Upper lobe of left lung (tissue), 6 donors: ENCODE results near the gene LAMB1. TPM values are rescaled to one million over a fixed set of nuclear protein-coding genes. Genes with fewer than 3 reads are reported as not detected.
"Not testable (repeated sequence)": the region's sequence is repeated elsewhere in the genome, so short reads cannot be mapped to it uniquely, and the experiment has no call there.

Source experiments
- ATAC-seq, 2 donors: fragments of 200-7000 bp; cut with Tn5 transposase; one replicate each; pipeline ENCODE4 v1.9.1; 2022; ENCODE audit warnings: mild to moderate bottlenecking in 2 of 2, moderate library complexity in 2 of 2; ENCODE audit not compliant: low FRiP score in 2 of 2
- DNase-seq, 2 donors: peaks; one replicate each; pipeline ENCODE4 v3.0.0-alpha.2; 2019 to 2020
- H3K27ac ChIP-seq, 4 donors: fragments of 200-600 bp; sonication (generic); one replicate each; pipeline ENCODE4 v1.5.1; 2016 to 2019
- H3K27me3 ChIP-seq, 4 donors: fragments of 200-600 bp; sonication (generic); one replicate each; pipeline ENCODE4 v1.5.1; 2017 to 2019
- H3K36me3 ChIP-seq, 4 donors: fragments of 200-600 bp; sonication (generic); one replicate each; pipeline ENCODE4 v1.5.1; 2016 to 2019
- H3K4me1 ChIP-seq, 4 donors: fragments of 200-600 bp; sonication (generic); one replicate each; pipeline ENCODE4 v1.5.1; 2018 to 2019
- H3K4me3 ChIP-seq, 4 donors: fragments of 200-600 bp; sonication (generic); one replicate each; pipeline ENCODE4 v1.5.1; 2017 to 2019; ENCODE audit warnings: mild to moderate bottlenecking in 2 of 4, moderate library complexity in 1 of 4
- H3K9me3 ChIP-seq, 4 donors: fragments of 200-600 bp; sonication (generic); one replicate each; pipeline ENCODE4 v1.5.1; 2018 to 2019
- CTCF ChIP-seq, 6 experiments: fragments of 450-650 bp in 4 of 6; fragments of 200-600 bp in 2 of 6; sonication (generic) in 2 of 6; IDR thresholded peaks; one replicate each; pipeline ENCODE4 v1.5.1; 2016 to 2019; ENCODE audit warnings: antibody characterized with exemption in 6 of 6
- EP300 ChIP-seq, 4 donors: sonication (generic); formaldehyde crosslinking; IDR thresholded peaks; one replicate each; pipeline ENCODE4 v1.5.1; 2017; ENCODE audit warnings: antibody characterized with exemption in 4 of 4, control low read depth in 2 of 4
- POLR2A ChIP-seq, 4 donors: fragments of 450-650 bp; IDR thresholded peaks; one replicate each; pipeline ENCODE4 v1.5.1; 2016 to 2017; ENCODE audit warnings: antibody characterized with exemption in 4 of 4, mild to moderate bottlenecking in 2 of 4
- POLR2AphosphoS5 ChIP-seq, 2 donors: sonication (generic); formaldehyde crosslinking; IDR thresholded peaks; one replicate each; pipeline ENCODE4 v1.5.1; 2017; ENCODE audit warnings: antibody characterized with exemption in 2 of 2
- WGBS, 2 donors: methylation state at CpG; one replicate each; pipeline ENCODE4 v1.1.5; 2017 to 2018; 5-methylcytosine and 5-hydroxymethylcytosine counted together
- total RNA-seq, 6 donors: library from RNA; depleted of rRNA in 4 of 6; stranded (reverse); fragments of >200 nt in 4 of 6; gene quantifications; one replicate each; pipeline versions ENCODE4 v1.1.0 to v1.2.1, GENCODE V29; 2016 to 2021
- donor health status: DM: no; HTN: no; CAD: no; lungs with moderate emphysema.
- donor health status: DM: no; HTN: yes; CAD: no; lungs with severe emphysema.

Gene LAMB1
- total RNA-seq, 6 donors from 2014 or later: 100 to 443 (median 135) TPM

GRCh38 chr7:108037140-108037539 is 34.2 kb upstream of the LAMB1 start:
- Histone ChIP-seq H3K9me3 (no peaks in the 10 kb centered on the region), H3K4me1 (no peaks in the 10 kb centered on the region), H3K27me3 (no peaks in the 10 kb centered on the region), H3K36me3 (no peaks in the 10 kb centered on the region), H3K27ac (no peak overlapping the region), H3K4me3 (no peak overlapping the region)
- TF ChIP-seq CTCF (IDR thresholded peaks at IDR 0.05) (no peak), POLR2A (IDR thresholded peaks at IDR 0.05) (no peak), POLR2AphosphoS5 (IDR thresholded peaks at IDR 0.05) (no peak), EP300 (IDR thresholded peaks at IDR 0.05) (no peak)
- no peak for DNase-seq
- no peak for ATAC-seq
- 91 to 95% methylated on average over 3 of the region's 3 CpGs for WGBS, 2 donors

DNA sequence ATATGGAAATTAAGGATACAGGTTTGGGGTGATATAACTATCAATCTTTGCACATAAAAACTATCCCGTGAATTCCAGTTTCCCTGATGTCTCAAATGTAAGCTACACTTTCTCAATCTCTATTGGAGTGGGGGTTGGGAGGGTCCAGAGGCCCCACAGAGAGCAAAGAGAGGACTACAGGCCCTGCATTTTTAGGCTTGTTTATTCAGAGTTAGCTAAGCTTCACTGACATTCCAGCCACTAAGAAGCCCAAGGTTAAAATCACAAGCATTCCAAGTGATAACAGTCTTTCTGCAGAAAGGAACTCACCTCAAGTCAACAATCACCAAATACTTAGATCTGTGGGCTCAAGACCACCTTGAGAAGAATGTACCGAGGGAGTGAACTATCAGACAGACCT is 31.6 kb upstream of the LAMB1 start:
- WGBS, 2 donors: 78 to 83% methylated on average over 2 of the region's 2 CpGs
- no peaks in the 10 kb centered on the region for H3K27me3 ChIP-seq

GRCh38 chr7:108033776-108034497 is 31.0 kb upstream of the LAMB1 start:
- no peaks in the 10 kb centered on the region for H3K9me3 ChIP-seq
- TF ChIP-seq CTCF (IDR thresholded peaks at IDR 0.05) (no peak), EP300 (IDR thresholded peaks at IDR 0.05) (no peak), POLR2AphosphoS5 (IDR thresholded peaks at IDR 0.05) (no peak), POLR2A (IDR thresholded peaks at IDR 0.05) (no peak)
- DNase-seq (no peak), ATAC-seq (no peak)
- H3K36me3 ChIP-seq: no peaks in the 10 kb centered on the region
- no peak overlapping the region for H3K27ac ChIP-seq
- H3K4me1 ChIP-seq: no peaks in the 10 kb centered on the region
- WGBS, 2 donors: 91 to 95% methylated on average over 5 of the region's 5 CpGs
- no peak overlapping the region for H3K4me3 ChIP-seq
- H3K27me3 ChIP-seq: no peaks in the 10 kb centered on the region

More for the DNA sequence above, 31.6 kb upstream of the LAMB1 start:
- no peak for TF ChIP-seq CTCF (IDR thresholded peaks at IDR 0.05)
- TF ChIP-seq EP300 (IDR thresholded peaks at IDR 0.05): no peak
- no peak for TF ChIP-seq POLR2AphosphoS5 (IDR thresholded peaks at IDR 0.05)
- no peak for TF ChIP-seq POLR2A (IDR thresholded peaks at IDR 0.05)
- DNase-seq (no peak), ATAC-seq (no peak)
- Histone ChIP-seq H3K27ac (no peak overlapping the region), H3K4me3 (no peak overlapping the region), H3K9me3 (no peaks in the 10 kb centered on the region), H3K36me3 (no peaks in the 10 kb centered on the region), H3K4me1 (no peaks in the 10 kb centered on the region)

DNA sequence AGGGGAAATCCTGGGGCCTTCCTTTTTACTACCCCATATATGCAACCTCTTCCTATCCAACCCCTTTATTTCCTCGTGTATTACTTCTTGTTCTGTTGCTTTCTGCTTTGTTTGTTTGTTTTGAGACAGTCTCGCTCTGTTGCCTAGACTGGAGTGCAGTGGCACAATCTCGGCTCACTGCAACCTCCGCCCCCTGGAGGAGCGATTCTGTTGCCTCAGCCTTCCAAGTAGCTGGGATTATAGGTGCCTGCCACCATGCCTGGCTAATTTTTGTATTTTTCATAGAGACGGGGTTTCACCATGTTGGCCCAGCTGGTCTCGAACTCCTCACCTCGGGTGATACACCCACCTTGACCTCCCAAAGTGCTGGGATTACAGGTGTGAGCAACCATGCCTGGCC is 30.3 kb upstream of the LAMB1 start:
- not testable (repeated sequence) for H3K4me3 ChIP-seq, H3K4me1 ChIP-seq, H3K36me3 ChIP-seq, H3K27ac ChIP-seq, ATAC-seq, H3K27me3 ChIP-seq, H3K9me3 ChIP-seq, DNase-seq
- 85 to 89% methylated on average over 8 of the region's 8 CpGs for whole genome bisulfite sequencing, 2 donors

- no peaks in the 10 kb centered on the region for H3K27me3 ChIP-seq
Measured at GRCh38 chr7:108030516-108030915, 27.6 kb upstream of the LAMB1 start.

More at GRCh38 chr7:108030516-108030915, 27.6 kb upstream of the LAMB1 start:
- H3K36me3 ChIP-seq: no peaks in the 10 kb centered on the region
- WGBS, 2 donors: 96 to 99% methylated on average over 3 of the region's 3 CpGs
- ATAC-seq: no peak
- H3K9me3 ChIP-seq: no peaks in the 10 kb centered on the region
- no peak overlapping the region for H3K27ac ChIP-seq
- no peak for DNase-seq
- H3K4me1 ChIP-seq: no peaks in the 10 kb centered on the region
- no peak for TF ChIP-seq CTCF (IDR thresholded peaks at IDR 0.05)
- no peak for TF ChIP-seq EP300 (IDR thresholded peaks at IDR 0.05)
- TF ChIP-seq POLR2AphosphoS5 (IDR thresholded peaks at IDR 0.05): no peak
- no peak for TF ChIP-seq POLR2A (IDR thresholded peaks at IDR 0.05)
- no peak overlapping the region for H3K4me3 ChIP-seq
